Coronary artery (tissue), 2 donors: ENCODE measurements around the gene NR5A2.
A peak's percentile ranks its signal among the peaks of the same experiment; 100 is the strongest.

Experiments
- DNase-seq: peaks from one replicate; pipeline ENCODE4 v3.0.0-alpha.2; 2017; ENCODE audit warnings: low spot score
- H3K27ac ChIP-seq, 2 donors: fragments of 200-600 bp; sonication (generic); one replicate each; pipeline ENCODE4 v1.5.1; 2016 to 2019
- H3K4me3 ChIP-seq: fragments of 200-600 bp; sonication (generic); 2 replicates; pipeline ENCODE4 v1.5.1; 2016; ENCODE audit warnings: mild to moderate bottlenecking, moderate library complexity
- TF ChIP-seq, protein P1 (sequence below): fragments of 200-600 bp; sonication (generic); IDR thresholded peaks from one replicate; pipeline ENCODE4 v1.5.1; 2019; ENCODE audit warnings: antibody characterized with exemption

NR5A2 gene

DNA sequence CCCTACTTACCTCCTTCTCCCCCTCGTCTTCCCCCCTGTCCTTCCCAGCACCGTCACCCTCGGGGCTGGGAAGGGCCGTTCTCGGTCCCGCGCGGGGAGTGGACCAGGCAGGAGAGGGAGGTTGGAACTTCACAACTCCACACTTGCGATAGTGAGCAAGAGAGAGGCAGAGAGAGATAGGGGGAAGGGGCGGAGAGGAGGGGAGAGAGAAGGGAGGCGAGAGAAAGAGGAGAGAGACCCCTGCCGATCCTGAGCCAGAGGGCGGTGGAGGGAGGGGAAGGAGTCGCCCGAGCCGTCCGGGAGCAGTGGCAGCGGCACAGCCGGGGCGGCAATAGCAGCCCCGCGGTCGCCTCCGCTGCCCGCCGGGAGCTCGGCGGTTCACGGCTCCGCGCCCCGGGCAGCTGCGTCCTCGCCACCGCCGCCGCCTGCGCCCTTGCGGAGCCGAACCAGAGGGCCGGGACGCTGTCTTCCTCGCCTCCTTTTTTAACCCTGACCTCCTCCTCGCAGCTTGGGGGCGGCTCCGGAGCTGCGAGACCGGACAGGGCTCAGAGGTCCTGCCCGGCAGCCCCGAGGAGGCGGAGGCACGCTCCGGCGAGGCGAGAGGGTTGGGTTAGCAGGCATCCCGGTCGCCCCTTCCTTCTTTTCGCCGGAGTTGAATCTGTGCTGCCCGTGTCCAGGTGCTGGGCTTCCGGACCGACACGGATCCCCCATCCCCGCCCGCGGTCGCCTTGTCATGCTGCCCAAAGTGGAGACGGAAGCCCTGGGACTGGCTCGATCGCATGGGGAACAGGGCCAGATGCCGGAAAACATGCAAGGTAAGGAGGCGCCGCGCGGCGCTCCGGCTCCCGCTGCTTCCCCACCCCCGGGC, 11.7 kb downstream of the NR5A2 start:
- peak overlapping the region; percentile 69 for H3K4me3 ChIP-seq
- H3K27ac ChIP-seq, result no peak overlapping the region
- TF ChIP-seq, protein P1, sequence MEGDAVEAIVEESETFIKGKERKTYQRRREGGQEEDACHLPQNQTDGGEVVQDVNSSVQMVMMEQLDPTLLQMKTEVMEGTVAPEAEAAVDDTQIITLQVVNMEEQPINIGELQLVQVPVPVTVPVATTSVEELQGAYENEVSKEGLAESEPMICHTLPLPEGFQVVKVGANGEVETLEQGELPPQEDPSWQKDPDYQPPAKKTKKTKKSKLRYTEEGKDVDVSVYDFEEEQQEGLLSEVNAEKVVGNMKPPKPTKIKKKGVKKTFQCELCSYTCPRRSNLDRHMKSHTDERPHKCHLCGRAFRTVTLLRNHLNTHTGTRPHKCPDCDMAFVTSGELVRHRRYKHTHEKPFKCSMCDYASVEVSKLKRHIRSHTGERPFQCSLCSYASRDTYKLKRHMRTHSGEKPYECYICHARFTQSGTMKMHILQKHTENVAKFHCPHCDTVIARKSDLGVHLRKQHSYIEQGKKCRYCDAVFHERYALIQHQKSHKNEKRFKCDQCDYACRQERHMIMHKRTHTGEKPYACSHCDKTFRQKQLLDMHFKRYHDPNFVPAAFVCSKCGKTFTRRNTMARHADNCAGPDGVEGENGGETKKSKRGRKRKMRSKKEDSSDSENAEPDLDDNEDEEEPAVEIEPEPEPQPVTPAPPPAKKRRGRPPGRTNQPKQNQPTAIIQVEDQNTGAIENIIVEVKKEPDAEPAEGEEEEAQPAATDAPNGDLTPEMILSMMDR, result no peak
- DNase-seq, result peak; percentile 72

DNA sequence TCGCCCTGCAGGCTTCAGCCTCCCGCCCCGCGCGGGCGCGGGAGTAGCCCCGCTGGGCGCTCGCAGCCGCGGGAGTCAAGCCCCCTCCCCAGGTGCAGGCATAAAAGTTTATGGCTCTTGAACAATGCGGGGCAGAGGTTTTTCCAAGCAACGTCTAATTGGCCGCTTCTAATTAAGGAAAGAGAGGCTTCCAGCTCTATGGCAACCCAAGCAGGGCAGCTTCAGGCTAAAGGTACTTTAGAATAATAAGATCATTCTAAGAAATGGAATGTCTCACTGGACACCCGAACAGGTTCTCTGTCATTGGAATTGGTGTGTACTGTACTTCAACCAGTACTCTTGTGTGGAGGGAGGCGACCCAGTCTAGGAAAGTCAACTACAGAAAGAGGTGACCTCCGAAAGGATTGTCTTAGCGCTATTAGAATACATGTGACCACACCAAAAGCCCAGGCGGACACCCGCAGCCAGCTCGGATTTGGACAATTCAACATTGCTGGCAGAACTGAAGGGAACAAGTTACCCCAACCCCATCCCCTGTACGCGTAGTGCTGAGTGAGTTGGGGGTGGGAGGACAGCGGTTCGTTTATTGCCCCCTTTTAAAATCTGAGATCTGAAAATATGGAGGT, 12.5 kb downstream of the NR5A2 start:
- peak; percentile 41 for DNase-seq
- Histone ChIP-seq H3K4me3 (peak overlapping the region; percentile 69), H3K27ac (peak overlapping the region in 1 of 2 donors; percentile 13)
- TF ChIP-seq, protein P1, result no peak

DNA sequence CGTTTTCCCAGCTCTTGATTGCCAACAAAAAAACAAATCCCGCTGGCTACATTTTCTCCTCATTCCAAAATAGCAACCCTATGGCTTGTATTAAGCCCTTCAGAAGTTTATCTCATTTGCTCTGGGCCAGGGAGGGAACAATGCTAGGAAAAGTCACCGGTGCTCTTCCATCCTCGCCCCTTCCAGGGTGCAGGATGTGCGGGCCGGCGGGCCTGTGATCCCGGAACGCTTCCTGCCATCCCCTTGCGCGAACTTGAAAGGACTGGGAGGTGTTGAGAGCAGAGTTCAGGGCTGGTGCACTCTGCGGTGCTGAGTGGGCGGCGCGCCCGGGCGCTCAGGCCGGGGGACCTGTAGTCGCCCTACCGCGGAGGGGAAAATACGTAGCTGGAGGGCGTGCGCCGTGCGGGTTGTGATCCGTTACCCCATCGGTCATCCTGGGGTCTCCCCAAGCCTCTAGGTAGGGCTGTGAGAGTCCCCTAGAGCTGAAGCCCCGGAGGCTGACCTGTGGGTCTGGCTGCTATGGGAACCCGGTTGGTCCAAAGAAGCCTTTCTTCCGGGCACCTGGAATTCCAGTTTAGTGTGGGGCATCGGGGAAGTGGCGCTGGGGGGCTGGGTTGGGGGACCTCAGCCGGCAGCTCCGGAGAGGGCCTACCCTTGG, 13.1 kb downstream of the NR5A2 start:
- DNase-seq, result peak; percentile 59
- peak overlapping the region; percentile 69 for H3K4me3 ChIP-seq
- H3K27ac ChIP-seq, result peak overlapping the region in 1 of 2 donors; percentile 13
- TF ChIP-seq, protein P1, result no peak

DNA sequence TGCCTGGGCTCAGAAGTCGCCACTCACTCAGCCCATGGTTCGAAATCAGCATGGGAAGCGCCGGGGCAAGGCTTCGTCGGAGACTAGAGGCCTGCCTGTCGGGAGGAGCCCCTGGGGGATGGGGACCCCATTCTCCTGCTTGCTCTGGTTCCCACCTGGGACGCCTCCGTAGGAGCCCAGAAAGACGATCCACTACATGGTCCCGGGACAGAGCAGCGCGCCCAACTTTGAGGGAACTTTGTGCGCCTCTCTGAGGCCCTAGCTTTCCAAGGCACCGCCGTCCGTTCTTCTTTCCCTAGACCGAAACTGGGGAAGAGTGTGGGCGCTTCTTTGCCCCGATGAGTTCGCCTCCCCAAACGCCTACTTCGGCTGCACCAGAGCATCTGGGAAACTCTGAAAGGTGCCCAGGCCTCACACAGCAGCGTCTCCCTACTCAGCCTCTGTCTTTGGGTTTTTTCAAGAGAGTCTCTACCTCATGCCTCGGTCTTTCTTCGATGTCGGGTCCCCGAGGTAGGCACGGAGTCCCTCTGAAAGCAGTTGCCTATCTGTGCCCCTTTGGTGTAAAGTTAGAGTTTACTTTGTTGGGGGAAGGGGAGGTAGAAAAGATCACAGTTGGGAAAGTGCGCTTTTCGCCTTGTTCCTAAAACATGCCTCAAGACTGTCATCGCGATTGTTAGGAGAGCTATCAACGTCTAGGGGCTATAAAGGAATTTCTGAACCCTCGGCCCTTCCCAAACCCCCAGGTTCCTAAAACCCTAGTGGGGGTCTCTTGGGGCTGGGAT, 14.0 kb downstream of the NR5A2 start:
- peak overlapping the region; percentile 69 for H3K4me3 ChIP-seq
- DNase-seq, result peak; percentile 35
- TF ChIP-seq, protein P1, result no peak
- H3K27ac ChIP-seq, result no peak overlapping the region

DNA sequence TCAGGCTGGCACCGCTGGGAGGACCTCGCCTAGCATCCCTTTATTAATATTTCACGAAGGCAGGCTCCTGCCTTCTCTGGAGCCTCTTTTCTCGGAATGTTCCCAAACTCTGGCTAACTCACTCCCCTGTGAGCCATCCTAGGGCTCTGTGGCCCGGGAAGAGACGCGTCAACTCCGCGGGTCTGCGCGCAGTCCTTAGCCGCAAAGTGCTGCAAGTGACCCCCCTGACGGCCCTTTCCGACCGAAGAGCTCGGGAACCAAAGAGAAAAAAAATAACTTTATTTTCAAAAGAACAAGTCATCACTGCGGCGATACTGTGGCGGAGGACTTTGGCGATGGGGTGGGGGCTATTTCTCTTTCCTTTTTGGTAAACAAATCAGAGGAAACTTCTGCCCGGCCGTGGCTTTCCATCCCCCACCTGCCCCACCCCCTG, 14.6 kb downstream of the NR5A2 start:
- Histone ChIP-seq H3K27ac (peak overlapping the region in 1 of 2 donors; percentile 33), H3K4me3 (peak overlapping the region; percentile 60)
- TF ChIP-seq, protein P1, result no peak
- peak; percentile 36 for DNase-seq

DNA sequence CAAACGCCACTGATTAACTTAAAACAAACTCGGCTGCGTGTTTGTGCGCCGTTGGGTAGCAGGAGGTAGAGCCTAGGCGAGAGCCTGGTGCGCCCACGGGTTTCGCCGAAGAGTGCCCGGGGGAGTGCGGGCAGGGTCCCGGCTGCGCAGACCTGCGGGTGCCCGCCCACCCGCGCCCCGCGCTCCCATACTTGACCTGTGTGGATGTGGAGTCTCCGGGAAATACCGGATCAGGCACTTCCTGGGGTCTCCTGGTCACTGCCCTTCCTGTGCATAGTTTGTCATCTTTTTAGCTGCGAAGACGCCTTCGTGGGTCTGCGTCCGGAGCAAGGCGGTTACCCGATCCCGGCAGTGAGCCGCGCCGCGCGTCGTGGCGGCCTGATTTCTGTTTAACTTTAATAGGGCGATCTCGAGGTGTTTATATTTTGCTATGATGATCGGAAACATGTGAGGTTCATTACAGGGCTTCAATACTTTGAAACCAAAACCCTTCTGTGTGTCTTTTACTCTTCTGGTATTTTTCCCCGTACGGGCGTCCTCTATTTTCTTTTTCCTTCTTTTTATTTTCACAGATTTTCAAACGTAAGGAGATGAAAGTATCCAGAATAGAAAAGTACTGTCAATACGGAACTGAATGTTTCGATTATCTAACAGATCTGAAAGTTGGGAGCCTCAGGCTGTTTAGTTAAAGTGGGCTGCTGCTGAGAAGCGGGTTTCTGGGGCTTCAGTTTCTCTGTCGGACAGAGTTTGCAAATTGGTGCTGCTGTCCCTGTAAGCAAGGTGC, 15.2 kb downstream of the NR5A2 start:
- Histone ChIP-seq H3K4me3 (peak overlapping the region; percentile 60), H3K27ac (peak overlapping the region in 1 of 2 donors; percentile 33)
- TF ChIP-seq, protein P1, result no peak
- peak; percentile 60 for DNase-seq
